ENCODE measurements around the gene SERPINA3. TPM values are rescaled to one million over a fixed set of nuclear protein-coding genes. Genes with fewer than 3 reads are reported as not detected.
"Not testable (repeated sequence)": the region's sequence is repeated elsewhere in the genome, so short reads cannot be mapped to it uniquely, and the experiment has no call there.

SERPINA3 gene
- total RNA-seq, 1 donor from 2014 or later = not detected

DNA sequence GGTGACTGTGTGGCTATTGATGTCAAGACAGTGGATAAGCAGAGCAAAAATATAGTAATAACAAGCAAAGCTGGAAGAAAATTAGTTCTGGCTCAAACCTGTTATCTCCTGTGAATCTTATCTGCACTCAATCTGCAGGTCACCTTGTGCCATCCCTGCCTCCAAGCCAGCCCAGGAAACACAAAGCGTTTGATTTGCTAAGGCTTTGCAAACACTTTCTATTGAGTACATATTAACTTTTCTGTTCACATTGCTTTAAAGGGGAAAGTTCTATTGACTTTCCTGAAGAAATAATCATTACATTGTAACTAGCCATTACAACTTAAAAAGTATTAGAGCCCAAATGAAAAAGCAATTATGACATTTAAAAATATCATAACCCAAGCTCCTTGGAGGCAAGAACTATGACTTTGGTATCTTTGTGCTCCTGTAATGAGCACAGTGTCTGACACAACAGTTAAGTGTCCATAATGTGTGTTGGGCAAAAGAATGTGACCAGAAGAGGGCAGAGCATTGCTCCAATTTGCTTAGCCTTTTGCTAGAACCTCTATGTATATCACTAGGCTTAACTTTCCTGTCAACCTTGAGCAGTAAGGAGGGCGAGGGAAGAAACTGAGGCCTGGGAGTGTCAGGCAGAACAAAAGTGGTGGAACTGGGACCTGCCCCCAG lies 24.7 kb downstream of the SERPINA3 start:
- Mint-ChIP-seq H3K9me3 (no peaks in the 10 kb centered on the region), H3K27ac (no peak overlapping the region), H3K36me3 (no peaks in the 10 kb centered on the region), H3K4me1 (no peaks in the 10 kb centered on the region), H3K27me3 (ENCODE audit: insufficient read depth, low read depth) (peaks cover 6% of the 10 kb centered on the region), H3K4me3 (no peak overlapping the region)
- Histone ChIP-seq H3K36me3 (no peaks in the 10 kb centered on the region), H3K27me3 (no peaks in the 10 kb centered on the region), H3K4me1 (no peaks in the 10 kb centered on the region), H3K79me2 (ENCODE audit: low read depth) (no peaks in the 10 kb centered on the region), H3K9ac (no peak overlapping the region), H3K4me3 (no peak overlapping the region), H4K20me1 (ENCODE audit: low read depth) (no peaks in the 10 kb centered on the region), H3K9me3 (ENCODE audit: low read depth) (no peaks in the 10 kb centered on the region), H3K27ac (no peak overlapping the region), H2AFZ (replicated peaks) (no peak overlapping the region), H3K4me2 (no peak overlapping the region), H3F3A (ENCODE audit: low read depth) (no peaks in the 10 kb centered on the region)
- peak; percentile 47 for TF ChIP-seq CTCF (IDR thresholded peaks at IDR 0.05)
- no peak for TF ChIP-seq EZH2 (IDR thresholded peaks at IDR 0.05)
- no peak for TF ChIP-seq EZH2phosphoT487 (IDR thresholded peaks at IDR 0.05)
- peak; percentile 12 for DNase-seq (ENCODE audit: low spot score)

DNA sequence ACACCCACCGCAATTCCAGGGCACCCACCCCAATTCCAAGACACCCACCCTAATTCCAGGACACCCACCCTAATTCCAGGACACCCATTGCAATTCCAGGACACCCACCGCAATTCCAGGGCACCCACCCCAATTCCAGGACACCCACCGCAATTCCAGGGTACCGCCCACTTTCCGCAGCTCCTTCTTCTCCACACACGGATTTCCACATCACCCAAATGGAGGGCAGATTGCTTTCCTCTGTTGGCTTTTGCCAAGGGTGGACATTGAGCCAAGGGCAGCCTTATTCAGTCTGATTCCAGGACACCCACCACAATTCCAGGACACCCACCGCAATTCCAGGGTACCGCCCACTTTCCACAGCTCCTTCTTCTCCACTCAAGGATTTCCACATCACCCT lies 25.6 kb downstream of the SERPINA3 start:
- not testable (repeated sequence) for DNase-seq (ENCODE audit: low spot score); H3K27ac Mint-ChIP-seq; H3K79me2 ChIP-seq (ENCODE audit: low read depth); H3K4me2 ChIP-seq; H3K9ac ChIP-seq; H3K27me3 ChIP-seq; H2AFZ ChIP-seq (replicated peaks); H3K36me3 ChIP-seq; H3K36me3 Mint-ChIP-seq; H3K27ac ChIP-seq; H3K4me1 Mint-ChIP-seq; H3K9me3 ChIP-seq (ENCODE audit: low read depth); H3F3A ChIP-seq (ENCODE audit: low read depth); H3K4me3 Mint-ChIP-seq; H3K27me3 Mint-ChIP-seq (ENCODE audit: insufficient read depth, low read depth); H3K4me1 ChIP-seq; H4K20me1 ChIP-seq (ENCODE audit: low read depth); H3K9me3 Mint-ChIP-seq; H3K4me3 ChIP-seq

DNA sequence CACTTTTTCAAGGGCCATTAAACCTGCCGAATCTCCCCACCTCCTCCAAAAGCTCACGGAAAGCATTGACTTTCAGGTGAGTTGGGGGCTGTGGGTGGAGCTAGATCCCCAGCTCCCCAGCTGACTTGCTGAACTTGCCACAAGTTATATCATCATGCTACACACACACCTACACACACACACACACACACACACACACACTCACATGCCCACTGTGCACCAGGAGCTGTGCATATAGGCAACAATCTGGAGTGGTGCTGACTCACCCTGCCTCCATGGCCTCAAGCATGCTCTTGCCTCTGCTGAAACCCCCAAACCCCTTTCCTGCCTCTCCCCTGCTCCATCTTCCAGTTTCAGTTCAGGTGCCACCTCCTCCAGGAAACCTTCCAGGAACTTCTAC lies 26.1 kb downstream of the SERPINA3 start:
- Histone ChIP-seq H3K4me3 (no peak overlapping the region), H3K27me3 (no peaks in the 10 kb centered on the region), H4K20me1 (ENCODE audit: low read depth) (no peaks in the 10 kb centered on the region), H3K27ac (no peak overlapping the region), H3K9me3 (ENCODE audit: low read depth) (no peaks in the 10 kb centered on the region), H3K4me1 (no peaks in the 10 kb centered on the region), H2AFZ (replicated peaks) (no peak overlapping the region), H3K4me2 (no peak overlapping the region), H3K36me3 (no peaks in the 10 kb centered on the region), H3K79me2 (ENCODE audit: low read depth) (no peaks in the 10 kb centered on the region), H3F3A (ENCODE audit: low read depth) (no peaks in the 10 kb centered on the region), H3K9ac (no peak overlapping the region)
- H3K4me3 Mint-ChIP-seq = no peak overlapping the region
- no peaks in the 10 kb centered on the region for H3K4me1 Mint-ChIP-seq
- TF ChIP-seq EZH2phosphoT487 (IDR thresholded peaks at IDR 0.05) = no peak
- no peak for TF ChIP-seq CTCF (IDR thresholded peaks at IDR 0.05)
- no peak for TF ChIP-seq EZH2 (IDR thresholded peaks at IDR 0.05)
- H3K36me3 Mint-ChIP-seq = no peaks in the 10 kb centered on the region
- H3K9me3 Mint-ChIP-seq = no peaks in the 10 kb centered on the region
- no peak for DNase-seq (ENCODE audit: low spot score)
- H3K27ac Mint-ChIP-seq = no peak overlapping the region
- peaks cover 7% of the 10 kb centered on the region for H3K27me3 Mint-ChIP-seq (ENCODE audit: insufficient read depth, low read depth)

GRCh38 chr14:94638961-94639817 lies 27.0 kb downstream of the SERPINA3 start:
- no peak overlapping the region for H3K27ac Mint-ChIP-seq
- Histone ChIP-seq H3K4me2 (no peak overlapping the region), H3K27ac (no peak overlapping the region), H3K27me3 (no peaks in the 10 kb centered on the region), H3K4me3 (no peak overlapping the region), H4K20me1 (ENCODE audit: low read depth) (no peaks in the 10 kb centered on the region), H3K79me2 (ENCODE audit: low read depth) (no peaks in the 10 kb centered on the region), H3K4me1 (no peaks in the 10 kb centered on the region), H3K9me3 (ENCODE audit: low read depth) (no peaks in the 10 kb centered on the region), H3K36me3 (no peaks in the 10 kb centered on the region), H2AFZ (replicated peaks) (no peak overlapping the region), H3K9ac (no peak overlapping the region), H3F3A (ENCODE audit: low read depth) (no peaks in the 10 kb centered on the region)
- H3K27me3 Mint-ChIP-seq (ENCODE audit: insufficient read depth, low read depth) = peaks cover 10% of the 10 kb centered on the region
- peaks cover 3% of the 10 kb centered on the region for H3K4me1 Mint-ChIP-seq
- H3K9me3 Mint-ChIP-seq = peaks cover 2% of the 10 kb centered on the region
- H3K36me3 Mint-ChIP-seq = no peaks in the 10 kb centered on the region
- no peak for DNase-seq (ENCODE audit: low spot score)
- H3K4me3 Mint-ChIP-seq = no peak overlapping the region
- TF ChIP-seq EZH2 (IDR thresholded peaks at IDR 0.05) (no peak), EZH2phosphoT487 (IDR thresholded peaks at IDR 0.05) (no peak), CTCF (IDR thresholded peaks at IDR 0.05) (no peak)
